Duodenal mucosa (tissue), 2 donors: Measurements from ENCODE around the gene ATL3.

ENCODE experiments used
- H3K27ac ChIP-seq: one replicate; pipeline ENCODE4 v1.7.0; 2013; ENCODE audit warnings: low read depth, low read length
- H3K27me3 ChIP-seq, 2 donors: one replicate each; pipeline ENCODE4 v1.7.0; 2013; ENCODE audit warnings: low read length in 2 of 2, control low read depth in 1 of 2; ENCODE audit not compliant: insufficient read depth in 2 of 2, control insufficient read depth in 1 of 2
- H3K36me3 ChIP-seq, 2 donors: one replicate each; pipeline ENCODE4 v1.7.0; 2013; ENCODE audit warnings: low read length in 2 of 2, control low read depth in 1 of 2; ENCODE audit not compliant: insufficient read depth in 2 of 2, control insufficient read depth in 1 of 2
- H3K4me1 ChIP-seq, 2 donors: one replicate each; pipeline ENCODE4 v1.7.0; 2013; ENCODE audit warnings: low read length in 2 of 2, control low read depth in 1 of 2; ENCODE audit not compliant: insufficient read depth in 2 of 2, control insufficient read depth in 1 of 2
- H3K4me3 ChIP-seq, 2 donors: one replicate each; pipeline ENCODE4 v1.7.0; 2013; ENCODE audit warnings: low read length in 2 of 2, low read depth in 1 of 2
- H3K9ac ChIP-seq, 2 donors: one replicate each; pipeline ENCODE4 v1.7.0; 2013; ENCODE audit warnings: low read length in 2 of 2, low read depth in 1 of 2
- H3K9me3 ChIP-seq, 2 donors: one replicate each; pipeline ENCODE4 v1.7.0; 2013; ENCODE audit warnings: low read length in 2 of 2, control low read depth in 1 of 2; ENCODE audit not compliant: control insufficient read depth in 1 of 2

The ATL3 gene

DNA sequence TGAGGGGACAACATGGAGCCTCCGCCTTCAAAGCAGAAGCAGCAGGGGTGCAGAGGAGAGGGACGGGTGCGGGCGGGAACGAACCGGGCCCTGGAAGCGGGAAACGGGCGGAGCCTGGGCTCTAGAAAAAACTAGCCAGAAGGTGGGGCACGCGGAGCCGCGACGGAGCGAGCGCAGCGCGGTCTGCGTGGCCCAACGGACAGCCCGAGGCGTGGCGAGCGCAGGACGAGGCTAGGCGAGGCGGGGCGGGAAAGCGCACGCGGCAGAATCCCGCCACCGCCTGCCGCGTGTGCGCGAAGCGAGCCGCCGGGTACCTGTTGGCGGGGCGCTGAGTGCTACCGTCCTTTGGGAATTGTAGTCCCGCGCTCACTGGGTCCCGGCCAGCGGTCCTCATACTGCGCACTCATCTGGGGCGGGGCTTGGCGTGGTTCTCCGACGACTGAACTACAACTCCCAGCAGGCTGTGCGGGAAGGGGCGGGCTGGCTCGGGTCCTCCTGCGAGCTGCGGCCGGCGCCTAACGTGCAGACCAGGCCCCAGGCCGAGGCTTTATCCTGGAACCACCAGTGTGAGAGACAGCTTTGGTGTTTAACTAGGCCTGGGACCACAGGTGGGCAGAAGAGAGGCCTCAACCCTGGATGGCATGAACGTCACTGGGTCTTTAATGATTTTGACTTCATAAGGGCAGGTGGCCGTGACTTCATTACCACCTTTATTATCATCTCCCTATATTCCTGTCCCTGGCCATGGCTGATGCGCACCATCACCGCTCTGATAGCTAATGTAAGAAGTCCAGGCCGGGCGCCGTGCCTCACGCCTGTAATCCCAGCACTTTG is at the start of gene ATL3:
Gene ATL3, minus strand, starts transcription at position 55 of the 834 bp plus-strand sequence. Its CDS starts 41 bp downstream, at position 14.
- Histone ChIP-seq H3K4me3 (peak within 1 kb of the TSS; percentile 65 to 84), H3K36me3 (no peaks in the 10 kb centered on the region), H3K27ac (peak within 1 kb of the TSS; percentile 89), H3K9me3 (no peaks in the 10 kb centered on the region), H3K4me1 (peaks cover 10 to 22% of the 10 kb centered on the region in 2 donors), H3K9ac (peak within 1 kb of the TSS; percentile 43 to 64), H3K27me3 (no peaks in the 10 kb centered on the region)

DNA sequence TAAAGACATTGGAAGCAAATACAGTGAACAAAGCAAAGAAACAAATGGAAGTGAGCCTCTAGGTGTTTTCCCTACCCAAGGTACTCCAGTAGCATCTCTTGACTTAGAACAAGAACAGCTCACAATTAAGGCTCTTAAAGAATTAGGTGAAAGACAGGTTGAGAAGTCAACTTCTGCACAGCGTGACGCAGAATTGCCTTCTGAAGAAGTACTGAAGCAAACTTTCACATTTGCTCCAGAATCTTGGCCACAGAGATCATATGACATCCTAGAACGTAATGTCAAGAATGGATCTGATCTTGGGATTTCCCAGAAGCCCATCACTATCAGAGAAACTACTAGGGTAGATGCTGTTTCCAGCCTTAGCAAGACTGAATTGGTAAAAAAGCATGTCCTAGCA is 49.4 kb upstream of the ATL3 start:
- Histone ChIP-seq H3K4me1 (no peaks in the 10 kb centered on the region), H3K27me3 (no peaks in the 10 kb centered on the region), H3K27ac (no peak overlapping the region), H3K36me3 (peaks cover 0 to 5% of the 10 kb centered on the region in 2 donors), H3K4me3 (no peak overlapping the region), H3K9me3 (no peaks in the 10 kb centered on the region), H3K9ac (no peak overlapping the region)

GRCh38 chr11:63719987-63720386 is 48.8 kb upstream of the ATL3 start:
- Histone ChIP-seq H3K36me3 (peaks cover 0 to 5% of the 10 kb centered on the region in 2 donors), H3K4me1 (no peaks in the 10 kb centered on the region), H3K9ac (no peak overlapping the region), H3K4me3 (no peak overlapping the region), H3K27ac (no peak overlapping the region), H3K27me3 (no peaks in the 10 kb centered on the region), H3K9me3 (no peaks in the 10 kb centered on the region)

- Histone ChIP-seq H3K27ac (no peak overlapping the region), H3K9me3 (no peaks in the 10 kb centered on the region), H3K27me3 (no peaks in the 10 kb centered on the region), H3K9ac (no peak overlapping the region), H3K4me3 (no peak overlapping the region), H3K4me1 (no peaks in the 10 kb centered on the region), H3K36me3 (peaks cover 0 to 5% of the 10 kb centered on the region in 2 donors)
These were observed 47.8 kb upstream of the ATL3 start for GRCh38 chr11:63719001-63719400.

GRCh38 chr11:63716046-63716445 is 44.9 kb upstream of the ATL3 start:
- Histone ChIP-seq H3K4me3 (no peak overlapping the region), H3K9me3 (no peaks in the 10 kb centered on the region), H3K9ac (no peak overlapping the region), H3K27ac (no peak overlapping the region), H3K27me3 (no peaks in the 10 kb centered on the region), H3K36me3 (peaks cover 0 to 5% of the 10 kb centered on the region in 2 donors), H3K4me1 (no peaks in the 10 kb centered on the region)

DNA sequence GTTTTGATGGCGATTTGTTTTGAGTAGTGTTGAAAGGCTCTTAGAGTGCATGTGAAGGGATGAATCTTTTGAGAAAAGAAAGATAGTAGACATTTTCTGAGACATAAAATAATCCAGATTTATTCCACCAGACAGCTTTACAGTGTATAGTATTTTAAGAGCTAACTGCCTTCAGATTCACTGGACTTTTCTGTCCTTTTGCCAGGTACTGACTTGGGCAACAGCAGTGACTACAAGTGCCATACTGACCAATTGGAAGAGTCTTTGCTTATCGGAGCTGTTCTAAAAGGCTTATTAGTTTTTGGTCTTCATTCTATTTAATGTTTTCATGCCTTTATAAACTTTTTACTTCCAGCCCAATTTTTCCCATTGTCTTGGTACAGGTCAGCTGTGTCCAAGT is 42.6 kb upstream of the ATL3 start:
- Histone ChIP-seq H3K27ac (no peak overlapping the region), H3K9ac (no peak overlapping the region), H3K27me3 (no peaks in the 10 kb centered on the region), H3K36me3 (no peaks in the 10 kb centered on the region), H3K9me3 (no peaks in the 10 kb centered on the region), H3K4me1 (no peaks in the 10 kb centered on the region), H3K4me3 (no peak overlapping the region)

- Histone ChIP-seq H3K4me3 (no peak overlapping the region), H3K9ac (no peak overlapping the region), H3K36me3 (no peaks in the 10 kb centered on the region), H3K27me3 (no peaks in the 10 kb centered on the region), H3K27ac (no peak overlapping the region), H3K9me3 (no peaks in the 10 kb centered on the region), H3K4me1 (no peaks in the 10 kb centered on the region)
These were observed 40.7 kb upstream of the ATL3 start for GRCh38 chr11:63711838-63712237.

DNA sequence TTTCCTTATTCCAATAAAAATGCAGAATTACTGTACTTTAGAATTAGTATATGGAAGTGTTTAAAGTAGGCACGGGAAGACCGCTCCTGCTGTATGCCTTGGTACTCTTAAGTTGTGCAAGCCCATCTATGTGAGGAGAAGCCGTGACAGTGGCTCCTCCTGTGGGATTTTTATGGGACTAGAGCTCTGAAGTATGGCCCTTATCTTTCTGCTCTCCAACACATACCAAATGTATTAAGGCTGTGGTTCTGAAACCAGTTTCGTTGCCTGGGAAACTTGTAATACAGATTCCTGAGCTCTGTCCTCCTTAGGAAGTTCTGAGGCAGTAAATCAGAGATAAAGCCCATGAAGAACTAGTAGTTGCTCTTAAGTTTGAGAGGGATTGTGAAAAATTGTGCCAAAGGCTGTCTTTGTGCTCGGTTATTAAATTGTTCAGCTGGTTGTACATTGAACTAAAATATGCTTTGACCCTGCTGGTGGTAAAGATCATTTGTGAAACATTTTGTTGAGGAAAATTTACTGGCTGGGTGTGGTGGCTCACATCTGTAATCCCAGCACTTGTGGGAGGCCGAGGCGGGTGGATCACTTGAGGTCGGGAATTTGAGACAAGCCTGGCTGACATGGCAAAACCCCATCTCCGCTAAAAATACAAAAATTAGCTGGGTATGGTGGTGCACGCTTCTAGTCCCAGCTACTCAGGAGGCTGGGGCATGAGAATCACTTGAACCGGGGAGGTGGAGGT is 39.5 kb upstream of the ATL3 start:
- no peaks in the 10 kb centered on the region for H3K9me3 ChIP-seq
- H3K36me3 ChIP-seq = no peaks in the 10 kb centered on the region
- H3K9ac ChIP-seq = no peak overlapping the region
- H3K27ac ChIP-seq = no peak overlapping the region
- no peaks in the 10 kb centered on the region for H3K4me1 ChIP-seq
- H3K4me3 ChIP-seq = no peak overlapping the region
- H3K27me3 ChIP-seq = no peaks in the 10 kb centered on the region

- H3K4me3 ChIP-seq = no peak overlapping the region
- H3K36me3 ChIP-seq = no peaks in the 10 kb centered on the region
- H3K27me3 ChIP-seq = no peaks in the 10 kb centered on the region
- no peaks in the 10 kb centered on the region for H3K9me3 ChIP-seq
- H3K9ac ChIP-seq = no peak overlapping the region
- no peaks in the 10 kb centered on the region for H3K4me1 ChIP-seq
- no peak overlapping the region for H3K27ac ChIP-seq
These were observed 38.2 kb upstream of the ATL3 start for GRCh38 chr11:63709336-63709884.

DNA sequence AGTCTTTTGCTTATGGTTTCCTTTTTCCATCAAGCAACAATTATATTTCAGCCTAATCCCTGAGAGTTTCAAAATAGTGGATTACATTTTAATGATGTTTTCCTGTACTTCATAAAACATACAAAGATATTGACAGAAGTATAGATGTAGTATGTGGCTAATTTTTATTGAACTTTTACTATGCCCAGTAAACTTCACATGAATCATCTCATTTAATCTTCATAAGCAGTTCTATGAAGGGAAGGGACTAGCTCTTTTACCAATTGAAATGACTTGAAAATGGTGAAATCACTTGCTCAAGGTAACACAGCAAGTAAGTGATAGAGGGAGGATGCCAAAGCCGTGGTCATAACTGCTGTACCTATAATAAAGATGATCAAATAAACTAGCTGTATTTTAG is 37.6 kb upstream of the ATL3 start:
- H3K9ac ChIP-seq = no peak overlapping the region
- H3K9me3 ChIP-seq = no peaks in the 10 kb centered on the region
- no peaks in the 10 kb centered on the region for H3K36me3 ChIP-seq
- H3K27ac ChIP-seq = no peak overlapping the region
- no peaks in the 10 kb centered on the region for H3K4me1 ChIP-seq
- no peak overlapping the region for H3K4me3 ChIP-seq
- H3K27me3 ChIP-seq = no peaks in the 10 kb centered on the region
